Measurements from ENCODE around the gene ATP8B3. TPM values are rescaled to one million over a fixed set of nuclear protein-coding genes. Genes with fewer than 3 reads are reported as not detected.
A peak's percentile ranks its signal among the peaks of the same experiment; 100 is the strongest.

ATP8B3 gene
- total RNA-seq, 1 experiment from 2014 or later, result 9.6 TPM

DNA sequence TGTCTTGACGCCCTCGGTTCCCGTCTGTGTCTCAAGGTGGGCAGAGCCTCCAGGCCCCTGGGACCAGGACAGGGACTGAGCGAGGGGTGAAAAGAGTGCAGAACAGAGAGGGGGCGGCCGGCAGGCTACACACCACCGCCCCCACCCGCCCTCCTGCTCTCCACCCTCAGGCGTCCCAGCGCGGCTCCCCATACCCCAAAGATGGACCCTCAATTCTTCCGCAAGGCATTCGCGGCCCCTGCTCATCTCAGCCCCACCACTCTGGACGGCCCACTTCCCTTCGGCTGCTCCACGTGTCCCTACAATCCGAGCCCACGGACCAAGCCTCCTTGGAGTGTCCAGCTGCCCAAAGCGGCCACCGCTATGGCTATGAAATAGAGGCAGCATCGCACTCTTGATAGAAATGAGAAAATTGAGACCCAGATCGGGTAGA, 49.5 kb upstream of the ATP8B3 start:
- Histone ChIP-seq H4K5ac (ENCODE audit: insufficient read length, low read depth, low read length) (no peak overlapping the region), H2BK120ac (ENCODE audit: low read depth, low read length, poor library complexity, severe bottlenecking) (no peak overlapping the region), H3T11ph (ENCODE audit: low read length) (no peak overlapping the region), H4K20me1 (ENCODE audit: control insufficient read depth, insufficient read depth, insufficient read length) (peaks cover 3% of the 10 kb centered on the region), H3K18ac (ENCODE audit: insufficient read length, low read depth, low read length) (no peak overlapping the region), H4K91ac (ENCODE audit: insufficient read length, low read depth, low read length) (no peak overlapping the region), H3K9me3 (ENCODE audit: control insufficient read depth, low read depth, low read length) (no peaks in the 10 kb centered on the region), H3K79me2 (ENCODE audit: insufficient read depth, low read length) (peaks cover 34% of the 10 kb centered on the region; the same call in 1 of the 2 replicates), H3K4me1 (ENCODE audit: insufficient read depth, low read length) (peaks cover 3% of the 10 kb centered on the region; the same call in 1 of the 2 replicates), H2BK5ac (ENCODE audit: insufficient read length, low read length) (no peak overlapping the region), H2BK12ac (ENCODE audit: insufficient read length, low read depth, low read length) (no peak overlapping the region), H3K56ac (ENCODE audit: insufficient read length, low read depth, low read length) (no peak overlapping the region), H2BK20ac (ENCODE audit: low read depth, low read length, poor library complexity, severe bottlenecking) (no peak overlapping the region), H3K9ac (ENCODE audit: extremely low read depth, insufficient read length, low read length) (no peak overlapping the region), H3K23ac (ENCODE audit: insufficient read length, low read depth, low read length) (no peak overlapping the region), H2BK15ac (ENCODE audit: low read depth, low read length) (no peak overlapping the region), H3K23me2 (ENCODE audit: insufficient read length, low read depth, low read length, poor library complexity, severe bottlenecking) (peaks cover 20% of the 10 kb centered on the region), H3K4ac (ENCODE audit: low read depth, low read length) (no peak overlapping the region), H2AK5ac (ENCODE audit: insufficient read length, low read length) (no peak overlapping the region), H2AFZ (ENCODE audit: low read length) (no peak overlapping the region), H3K4me2 (ENCODE audit: insufficient read depth, insufficient read length, low read length) (peak overlapping the region; percentile 84), H3K27ac (ENCODE audit: insufficient read length, low read depth, low read length) (no peak overlapping the region), H4K8ac (replicated peaks; ENCODE audit: insufficient read length, low read depth, low read length) (no peak overlapping the region), H3K14ac (ENCODE audit: insufficient read depth, low read length) (no peak overlapping the region; the same call in 1 of the 2 replicates), H3K27me3 (ENCODE audit: insufficient read depth, low read length) (no peaks in the 10 kb centered on the region; the same call in 1 of the 2 replicates), H3K79me1 (ENCODE audit: insufficient read depth, low read depth, low read length, poor library complexity, severe bottlenecking) (peaks cover 6% of the 10 kb centered on the region)
- DNase-seq, result no peak
- Mint-ChIP-seq H3K4me1 (peaks cover 28 to 46% of the 10 kb centered on the region in 2 experiments), H3K4me3 (peak overlapping the region; percentile 86 to 93), H3K27ac (peak overlapping the region in 1 of 3 experiments; percentile 74; a peak in 1 of 7 replicates), H3K36me3 (ENCODE audit: insufficient read depth in 1 of 3, low read depth in 3 of 3) (no peaks in the 10 kb centered on the region), H3K27me3 (ENCODE audit: low read depth) (peaks cover 6% of the 10 kb centered on the region), H3K9me3 (no peaks in the 10 kb centered on the region; a peak in 1 of 5 replicates)
- no peak for TF ChIP-seq CTCF (conservative IDR thresholded peaks at IDR 0.05)
- no CpG with 5 or more reads among the region's 23 CpGs for WGBS (ENCODE audit: extremely low coverage, insufficient read length, low lambda C conversion rate)

Measured in H9 (cell line).